GM12878 (cell line): ENCODE data around the gene HPSE.

Experiments used
- BHLHE40 ChIP-seq, 2 experiments: fragments of 450-650 bp in 1 of 2; IDR thresholded peaks; 2 replicates each; pipeline ENCODE4 v1.6.1; 2011 to 2017; ENCODE audit warnings: low read depth in 2 of 2, borderline replicate concordance in 1 of 2, improper control_type of control experiment in 1 of 2, low read length in 1 of 2, mild to moderate bottlenecking in 1 of 2
- CHD4 ChIP-seq: fragments of 200-600 bp; sonication (generic); IDR thresholded peaks from 2 replicates; pipeline ENCODE4 v1.6.1; 2016; ENCODE audit warnings: mild to moderate bottlenecking
- CREB1 ChIP-seq: IDR thresholded peaks from 2 replicates; pipeline ENCODE4 v1.6.1; 2012; ENCODE audit warnings: low read depth, mild to moderate bottlenecking, inconsistent platforms
- POLR2AphosphoS5 ChIP-seq: IDR thresholded peaks from 2 replicates; pipeline ENCODE4 v1.6.1; 2011; ENCODE audit warnings: mild to moderate bottlenecking, low read length, inconsistent platforms
- RAD21 ChIP-seq: IDR thresholded peaks from 2 replicates; pipeline ENCODE4 v1.6.1; 2011; ENCODE audit warnings: mild to moderate bottlenecking, low read depth, low read length, moderate library complexity; ENCODE audit not compliant: insufficient read depth
- RELA ChIP-seq: fragments of 450-650 bp; IDR thresholded peaks from 2 replicates; pipeline ENCODE4 v1.8.0; 2014; ENCODE audit warnings: borderline replicate concordance; ENCODE audit not compliant: partially characterized antibody
- SMARCA5 ChIP-seq: fragments of 450-650 bp; IDR thresholded peaks from 2 replicates; pipeline ENCODE4 v1.6.1; 2017; ENCODE audit warnings: mild to moderate bottlenecking
- SP1 ChIP-seq: IDR thresholded peaks from one replicate; pipeline ENCODE4 v1.6.1; 2011; ENCODE audit warnings: low read depth, low read length
- TARDBP ChIP-seq: IDR thresholded peaks from 2 replicates; pipeline ENCODE4 v1.6.1; 2016; ENCODE audit warnings: borderline replicate concordance
- YY1 ChIP-seq: IDR thresholded peaks from 2 replicates; pipeline ENCODE4 v1.6.1; 2011; ENCODE audit warnings: low read depth, mild to moderate bottlenecking, low read length
- TF ChIP-seq, protein P1 (sequence below): fragments of 450-650 bp; IDR thresholded peaks from 2 replicates; pipeline ENCODE4 v1.6.1; 2016; ENCODE audit warnings: mild to moderate bottlenecking, moderate library complexity, borderline replicate concordance
- TF ChIP-seq, protein P2 (sequence below): IDR thresholded peaks from 2 replicates; pipeline ENCODE4 v1.6.1; 2011; ENCODE audit warnings: borderline replicate concordance, low read depth, mild to moderate bottlenecking, moderate library complexity, mixed read lengths, low read length; ENCODE audit not compliant: insufficient read depth; ENCODE audit errors: extremely low read length
- TF ChIP-seq, protein P3 (sequence below), 3 experiments: IDR thresholded peaks in 2 of 3; conservative IDR thresholded peaks in 1 of 3; 2 replicates each; pipeline ENCODE4 v1.5.1; 2011; ENCODE audit warnings: low read depth in 3 of 3, low read length in 3 of 3, mild to moderate bottlenecking in 3 of 3, control low read depth in 2 of 3, moderate library complexity in 2 of 3, inconsistent platforms in 1 of 3, mixed read lengths in 1 of 3; ENCODE audit not compliant: control insufficient read depth in 2 of 3, insufficient read depth in 1 of 3; ENCODE audit errors: extremely low read depth in 1 of 3

DNA sequence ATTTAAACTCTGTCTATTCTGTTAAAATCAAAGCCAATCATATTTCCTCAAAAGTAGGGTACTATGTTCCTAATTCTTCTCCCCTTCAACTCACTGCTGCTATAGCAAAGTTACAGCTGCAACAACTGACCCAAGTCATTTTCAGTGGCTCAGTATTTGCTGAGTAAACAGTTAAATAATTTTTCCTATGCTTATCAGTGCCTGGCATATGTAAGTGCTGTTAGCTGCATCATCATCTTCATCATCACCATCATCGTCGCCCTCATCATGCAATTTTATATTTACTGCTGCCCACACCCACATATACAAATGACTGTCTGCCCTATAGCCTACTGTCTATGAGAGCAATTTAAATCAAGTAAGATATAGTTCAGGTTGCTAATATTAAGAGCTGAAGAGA is 72.0 kb downstream of the HPSE start:
- TF ChIP-seq, protein P1, sequence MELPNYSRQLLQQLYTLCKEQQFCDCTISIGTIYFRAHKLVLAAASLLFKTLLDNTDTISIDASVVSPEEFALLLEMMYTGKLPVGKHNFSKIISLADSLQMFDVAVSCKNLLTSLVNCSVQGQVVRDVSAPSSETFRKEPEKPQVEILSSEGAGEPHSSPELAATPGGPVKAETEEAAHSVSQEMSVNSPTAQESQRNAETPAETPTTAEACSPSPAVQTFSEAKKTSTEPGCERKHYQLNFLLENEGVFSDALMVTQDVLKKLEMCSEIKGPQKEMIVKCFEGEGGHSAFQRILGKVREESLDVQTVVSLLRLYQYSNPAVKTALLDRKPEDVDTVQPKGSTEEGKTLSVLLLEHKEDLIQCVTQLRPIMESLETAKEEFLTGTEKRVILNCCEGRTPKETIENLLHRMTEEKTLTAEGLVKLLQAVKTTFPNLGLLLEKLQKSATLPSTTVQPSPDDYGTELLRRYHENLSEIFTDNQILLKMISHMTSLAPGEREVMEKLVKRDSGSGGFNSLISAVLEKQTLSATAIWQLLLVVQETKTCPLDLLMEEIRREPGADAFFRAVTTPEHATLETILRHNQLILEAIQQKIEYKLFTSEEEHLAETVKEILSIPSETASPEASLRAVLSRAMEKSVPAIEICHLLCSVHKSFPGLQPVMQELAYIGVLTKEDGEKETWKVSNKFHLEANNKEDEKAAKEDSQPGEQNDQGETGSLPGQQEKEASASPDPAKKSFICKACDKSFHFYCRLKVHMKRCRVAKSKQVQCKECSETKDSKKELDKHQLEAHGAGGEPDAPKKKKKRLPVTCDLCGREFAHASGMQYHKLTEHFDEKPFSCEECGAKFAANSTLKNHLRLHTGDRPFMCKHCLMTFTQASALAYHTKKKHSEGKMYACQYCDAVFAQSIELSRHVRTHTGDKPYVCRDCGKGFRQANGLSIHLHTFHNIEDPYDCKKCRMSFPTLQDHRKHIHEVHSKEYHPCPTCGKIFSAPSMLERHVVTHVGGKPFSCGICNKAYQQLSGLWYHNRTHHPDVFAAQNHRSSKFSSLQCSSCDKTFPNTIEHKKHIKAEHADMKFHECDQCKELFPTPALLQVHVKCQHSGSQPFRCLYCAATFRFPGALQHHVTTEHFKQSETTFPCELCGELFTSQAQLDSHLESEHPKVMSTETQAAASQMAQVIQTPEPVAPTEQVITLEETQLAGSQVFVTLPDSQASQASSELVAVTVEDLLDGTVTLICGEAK = no peak
- TF ChIP-seq POLR2AphosphoS5 (no peak), SMARCA5 (no peak), CHD4 (no peak), TARDBP (no peak), CREB1 (no peak), SP1 (no peak), RAD21 (no peak), RELA (no peak), YY1 (no peak), BHLHE40 (IDR thresholded peaks at IDR 0.05; ENCODE audit: borderline replicate concordance in 1 of 2, low read depth in 2 of 2, low read length in 1 of 2) (no peak)
- TF ChIP-seq, protein P2, sequence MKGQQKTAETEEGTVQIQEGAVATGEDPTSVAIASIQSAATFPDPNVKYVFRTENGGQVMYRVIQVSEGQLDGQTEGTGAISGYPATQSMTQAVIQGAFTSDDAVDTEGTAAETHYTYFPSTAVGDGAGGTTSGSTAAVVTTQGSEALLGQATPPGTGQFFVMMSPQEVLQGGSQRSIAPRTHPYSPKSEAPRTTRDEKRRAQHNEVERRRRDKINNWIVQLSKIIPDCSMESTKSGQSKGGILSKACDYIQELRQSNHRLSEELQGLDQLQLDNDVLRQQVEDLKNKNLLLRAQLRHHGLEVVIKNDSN = no peak
- TF ChIP-seq, protein P3, sequence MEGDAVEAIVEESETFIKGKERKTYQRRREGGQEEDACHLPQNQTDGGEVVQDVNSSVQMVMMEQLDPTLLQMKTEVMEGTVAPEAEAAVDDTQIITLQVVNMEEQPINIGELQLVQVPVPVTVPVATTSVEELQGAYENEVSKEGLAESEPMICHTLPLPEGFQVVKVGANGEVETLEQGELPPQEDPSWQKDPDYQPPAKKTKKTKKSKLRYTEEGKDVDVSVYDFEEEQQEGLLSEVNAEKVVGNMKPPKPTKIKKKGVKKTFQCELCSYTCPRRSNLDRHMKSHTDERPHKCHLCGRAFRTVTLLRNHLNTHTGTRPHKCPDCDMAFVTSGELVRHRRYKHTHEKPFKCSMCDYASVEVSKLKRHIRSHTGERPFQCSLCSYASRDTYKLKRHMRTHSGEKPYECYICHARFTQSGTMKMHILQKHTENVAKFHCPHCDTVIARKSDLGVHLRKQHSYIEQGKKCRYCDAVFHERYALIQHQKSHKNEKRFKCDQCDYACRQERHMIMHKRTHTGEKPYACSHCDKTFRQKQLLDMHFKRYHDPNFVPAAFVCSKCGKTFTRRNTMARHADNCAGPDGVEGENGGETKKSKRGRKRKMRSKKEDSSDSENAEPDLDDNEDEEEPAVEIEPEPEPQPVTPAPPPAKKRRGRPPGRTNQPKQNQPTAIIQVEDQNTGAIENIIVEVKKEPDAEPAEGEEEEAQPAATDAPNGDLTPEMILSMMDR (IDR thresholded peaks at IDR 0.05 in 2 of 3, conservative IDR thresholded peaks at IDR 0.05 in 1 of 3; ENCODE audit: control insufficient read depth in 2 of 3, extremely low read depth in 1 of 3, insufficient read depth in 1 of 3, low read depth in 3 of 3, low read length in 3 of 3) = no peak
